Smooth muscle cell (in vitro differentiated cells): ENCODE results near the gene TRAPPC4. TPM values are rescaled to one million over a fixed set of nuclear protein-coding genes. Genes with fewer than 3 reads are reported as not detected.
"Not testable (repeated sequence)": the region's sequence is repeated elsewhere in the genome, so short reads cannot be mapped to it uniquely, and the experiment has no call there.

Source experiments
- DNase-seq: peaks from one replicate; lab custom pipeline; 2025; ENCODE audit not compliant: unreplicated experiment; lab: John Stamatoyannopoulos, UW
- H2AFZ ChIP-seq: fragments of 200-600 bp; sonication (generic); 2 replicates; pipeline ENCODE4 v1.6.0; 2016; ENCODE audit warnings: antibody characterized with exemption, low read depth, mild to moderate bottlenecking
- H3F3A ChIP-seq: fragments of 200-600 bp; sonication (generic); 2 replicates; pipeline ENCODE4 v1.6.0; 2017; ENCODE audit warnings: antibody characterized with exemption, low read depth
- H3K27ac ChIP-seq: fragments of 200-600 bp; sonication (generic); 2 replicates; pipeline ENCODE4 v1.5.1; 2016; ENCODE audit warnings: low read depth, mild to moderate bottlenecking
- H3K27me3 ChIP-seq: fragments of 200-600 bp; sonication (generic); 2 replicates; pipeline ENCODE4 v1.6.1; 2016; ENCODE audit warnings: low read depth, mild to moderate bottlenecking
- H3K36me3 ChIP-seq: fragments of 200-600 bp; sonication (generic); 2 replicates; pipeline ENCODE4 v1.5.1; 2016; ENCODE audit warnings: low read depth
- H3K4me1 ChIP-seq: fragments of 200-600 bp; sonication (generic); 2 replicates; pipeline ENCODE4 v1.5.1; 2016; ENCODE audit warnings: low read depth
- H3K4me2 ChIP-seq: fragments of 200-600 bp; sonication (generic); 2 replicates; pipeline ENCODE4 v1.6.0; 2016; ENCODE audit warnings: mild to moderate bottlenecking
- H3K4me3 ChIP-seq: fragments of 200-600 bp; sonication (generic); 2 replicates; pipeline ENCODE4 v1.5.1; 2016; ENCODE audit warnings: mild to moderate bottlenecking
- H3K79me2 ChIP-seq: fragments of 200-600 bp; sonication (generic); 2 replicates; pipeline ENCODE4 v1.6.0; 2016; ENCODE audit warnings: low read depth, mild to moderate bottlenecking
- H3K9ac ChIP-seq: fragments of 200-600 bp; sonication (generic); 2 replicates; pipeline ENCODE4 v1.6.0; 2016; ENCODE audit warnings: low read depth
- H3K9me3 ChIP-seq: fragments of 200-600 bp; sonication (generic); replicated peaks from 2 replicates; pipeline ENCODE4 v1.5.1; 2016; ENCODE audit warnings: low read depth
- H4K20me1 ChIP-seq: fragments of 200-600 bp; sonication (generic); 2 replicates; pipeline ENCODE4 v1.6.0; 2016; ENCODE audit warnings: low read depth
- CTCF ChIP-seq: fragments of 200-600 bp; sonication (generic); IDR thresholded peaks from 2 replicates; pipeline ENCODE4 v1.5.1; 2017; ENCODE audit warnings: borderline replicate concordance, mild to moderate bottlenecking, antibody characterized with exemption; ENCODE audit not compliant: insufficient read depth, poor library complexity, severe bottlenecking
- WGBS: methylation state at CpG from one replicate; pipeline ENCODE4 v1.1.7; 2016; ENCODE audit warnings: low lambda C conversion rate; 5-methylcytosine and 5-hydroxymethylcytosine counted together
- polyA plus RNA-seq: library from polyadenylated mRNA; unstranded; fragments of >200 nt; fragmentation: Nextera tagmentation; extraction: Ambion mirVana; gene quantifications from 2 replicates; pipeline ENCODE4 v1.2.1, GENCODE V29; 2016
- total RNA-seq: library from RNA; depleted of rRNA; stranded (reverse); fragments of >200 nt; gene quantifications from 2 replicates; pipeline ENCODE4 v1.2.3, GENCODE V29; 2014

TRAPPC4 gene
- total and polyA plus RNA-seq, 2 experiments from 2014 or later = 103 to 168 TPM

GRCh38 chr11:118984825-118985224 lies 33.7 kb upstream of the TRAPPC4 start:
- TF ChIP-seq CTCF = no peak
- no peak overlapping the region for H2AFZ ChIP-seq
- DNase-seq = no peak
- no peaks in the 10 kb centered on the region for H3K27me3 ChIP-seq
- 95% methylated on average over 2 of the region's 2 CpGs for WGBS
- H3K4me2 ChIP-seq = no peak overlapping the region
- H3K9me3 ChIP-seq = no peaks in the 10 kb centered on the region
- no peaks in the 10 kb centered on the region for H3F3A ChIP-seq
- H4K20me1 ChIP-seq = no peaks in the 10 kb centered on the region
- no peaks in the 10 kb centered on the region for H3K36me3 ChIP-seq
- no peak overlapping the region for H3K27ac ChIP-seq
- no peak overlapping the region for H3K9ac ChIP-seq
- H3K4me3 ChIP-seq = no peak overlapping the region
- no peaks in the 10 kb centered on the region for H3K79me2 ChIP-seq
- no peaks in the 10 kb centered on the region for H3K4me1 ChIP-seq

DNA sequence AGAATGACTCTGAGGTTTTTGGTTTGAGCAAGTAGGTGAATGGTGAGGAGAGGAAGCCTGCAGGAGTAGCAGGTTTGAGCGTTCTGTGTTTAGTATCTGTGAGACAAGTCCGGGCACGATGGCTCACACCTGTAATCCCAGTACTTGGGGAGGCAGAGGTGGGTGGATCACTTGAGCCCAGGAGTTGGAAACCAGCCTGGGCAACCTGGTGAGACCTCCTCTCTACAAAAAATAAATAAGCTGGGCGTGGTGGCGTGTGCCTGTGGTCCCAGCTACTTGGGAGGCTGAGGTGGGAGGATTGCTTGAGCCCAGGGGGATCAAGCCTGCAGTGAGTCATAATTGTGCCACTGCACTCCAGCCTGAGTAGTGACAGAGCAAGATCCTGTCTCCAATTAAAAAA lies 30.3 kb upstream of the TRAPPC4 start:
- TF ChIP-seq CTCF = no peak
- H3K9ac ChIP-seq = no peak overlapping the region
- no peaks in the 10 kb centered on the region for H3K79me2 ChIP-seq
- H3K36me3 ChIP-seq = no peaks in the 10 kb centered on the region
- H3K27me3 ChIP-seq = no peaks in the 10 kb centered on the region
- no peaks in the 10 kb centered on the region for H3K9me3 ChIP-seq
- no peak for DNase-seq
- no peaks in the 10 kb centered on the region for H3F3A ChIP-seq
- 81% methylated on average over 5 of the region's 5 CpGs for WGBS
- no peak overlapping the region for H2AFZ ChIP-seq
- H3K4me2 ChIP-seq = no peak overlapping the region
- no peaks in the 10 kb centered on the region for H3K4me1 ChIP-seq
- no peaks in the 10 kb centered on the region for H4K20me1 ChIP-seq
- H3K27ac ChIP-seq = no peak overlapping the region
- H3K4me3 ChIP-seq = no peak overlapping the region

GRCh38 chr11:118991486-118992038 lies 27.0 kb upstream of the TRAPPC4 start:
- H3F3A ChIP-seq, H3K9me3 ChIP-seq, H3K9ac ChIP-seq, H3K79me2 ChIP-seq, H3K4me2 ChIP-seq, DNase-seq, H3K27me3 ChIP-seq, H3K4me1 ChIP-seq, H4K20me1 ChIP-seq, H3K4me3 ChIP-seq, H3K36me3 ChIP-seq, H3K27ac ChIP-seq, H2AFZ ChIP-seq: not testable (repeated sequence)
- WGBS = 98% methylated on average over 20 of the region's 44 CpGs

DNA sequence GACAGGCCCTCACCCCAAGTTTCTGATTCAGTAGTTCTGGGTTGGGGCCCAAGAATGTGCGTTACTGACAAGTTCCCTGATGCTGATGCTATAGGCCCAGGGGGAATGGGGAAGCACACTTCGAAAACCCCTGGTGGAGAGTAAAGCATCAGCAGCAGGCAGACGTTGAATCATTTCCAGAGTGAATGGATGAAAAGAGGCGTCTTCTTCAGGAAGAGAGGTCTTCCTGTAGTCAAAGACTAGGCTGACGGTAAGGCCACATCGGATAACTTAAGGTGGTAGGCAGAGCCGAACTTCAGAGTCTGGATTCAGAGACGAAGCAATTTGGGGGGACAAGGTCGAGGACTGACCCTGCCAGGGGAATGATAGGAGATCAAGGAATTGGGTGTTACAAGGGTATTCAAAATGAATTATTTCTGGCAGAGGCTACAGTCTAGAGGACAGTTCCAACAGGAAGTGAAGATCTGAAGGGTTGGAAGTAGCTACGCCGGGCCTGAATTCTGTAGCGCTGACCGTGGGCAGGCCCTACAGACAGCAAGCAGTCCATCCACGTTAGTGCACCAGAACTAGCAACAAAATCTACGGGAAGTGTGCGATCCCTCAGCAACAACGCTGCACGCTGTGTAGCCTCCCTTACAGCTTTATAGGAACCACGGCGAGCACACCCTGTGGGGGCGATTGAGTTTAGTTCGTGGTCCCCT lies 21.5 kb upstream of the TRAPPC4 start:
- Histone ChIP-seq H3K4me2 (peak overlapping the region; percentile 94), H3K27ac (no peak overlapping the region), H3K4me3 (peak overlapping the region; percentile 79), H3K9ac (peak overlapping the region; percentile 17), H3K79me2 (peaks cover 15% of the 10 kb centered on the region), H3F3A (no peaks in the 10 kb centered on the region), H2AFZ (peak overlapping the region; percentile 94), H3K27me3 (no peaks in the 10 kb centered on the region), H3K9me3 (no peaks in the 10 kb centered on the region), H3K36me3 (peaks cover 2% of the 10 kb centered on the region), H4K20me1 (no peaks in the 10 kb centered on the region), H3K4me1 (peaks cover 17% of the 10 kb centered on the region)
- TF ChIP-seq CTCF = no peak
- no peak for DNase-seq
- 38% methylated on average over 22 of the region's 22 CpGs for WGBS
